GM12891 (cell line): ENCODE results near the gene EIF4B.

Experiments
- DNase-seq: peaks from one replicate; pipeline ENCODE4 v3.0.0; 2011; ENCODE audit warnings: low spot score; ENCODE audit not compliant: insufficient read length
- FAIRE-seq: peaks from 2 replicates; lab custom pipeline; 2011; peaks lifted over from hg19 to GRCh38; lab: Jason Lieb, UNC
- PAX5 ChIP-seq: IDR thresholded peaks from 2 replicates; pipeline ENCODE4 v1.6.1; 2011; ENCODE audit warnings: low read length, moderate library complexity, mild to moderate bottlenecking; ENCODE audit not compliant: insufficient read depth, severe bottlenecking
- POLR2A ChIP-seq: IDR thresholded peaks from 2 replicates; pipeline ENCODE4 v1.6.1; 2011; ENCODE audit warnings: low read depth, low read length, control low read depth
- POLR2AphosphoS5 ChIP-seq: IDR thresholded peaks from 2 replicates; pipeline ENCODE4 v1.6.1; 2011; ENCODE audit warnings: low read depth, low read length, control low read depth
- POU2F2 ChIP-seq: IDR thresholded peaks from 2 replicates; pipeline ENCODE4 v1.6.1; 2011; ENCODE audit warnings: low read depth, mild to moderate bottlenecking, control low read depth, low read length, moderate library complexity
- SPI1 ChIP-seq: IDR thresholded peaks from 2 replicates; pipeline ENCODE4 v1.6.1; 2011; ENCODE audit warnings: low read depth, low read length, control low read depth
- TAF1 ChIP-seq: IDR thresholded peaks from 2 replicates; pipeline ENCODE4 v1.6.1; 2011; ENCODE audit warnings: low read depth, low read length, control low read depth

The EIF4B gene

GRCh38 chr12:53056901-53057300 is 50.6 kb downstream of the EIF4B start:
- FAIRE-seq (no peak), DNase-seq (no peak)
- no peak for TF ChIP-seq POLR2AphosphoS5
- no peak for TF ChIP-seq TAF1
- TF ChIP-seq POLR2A: no peak
- no peak for TF ChIP-seq POU2F2
- no peak for TF ChIP-seq PAX5
- no peak for TF ChIP-seq SPI1

DNA sequence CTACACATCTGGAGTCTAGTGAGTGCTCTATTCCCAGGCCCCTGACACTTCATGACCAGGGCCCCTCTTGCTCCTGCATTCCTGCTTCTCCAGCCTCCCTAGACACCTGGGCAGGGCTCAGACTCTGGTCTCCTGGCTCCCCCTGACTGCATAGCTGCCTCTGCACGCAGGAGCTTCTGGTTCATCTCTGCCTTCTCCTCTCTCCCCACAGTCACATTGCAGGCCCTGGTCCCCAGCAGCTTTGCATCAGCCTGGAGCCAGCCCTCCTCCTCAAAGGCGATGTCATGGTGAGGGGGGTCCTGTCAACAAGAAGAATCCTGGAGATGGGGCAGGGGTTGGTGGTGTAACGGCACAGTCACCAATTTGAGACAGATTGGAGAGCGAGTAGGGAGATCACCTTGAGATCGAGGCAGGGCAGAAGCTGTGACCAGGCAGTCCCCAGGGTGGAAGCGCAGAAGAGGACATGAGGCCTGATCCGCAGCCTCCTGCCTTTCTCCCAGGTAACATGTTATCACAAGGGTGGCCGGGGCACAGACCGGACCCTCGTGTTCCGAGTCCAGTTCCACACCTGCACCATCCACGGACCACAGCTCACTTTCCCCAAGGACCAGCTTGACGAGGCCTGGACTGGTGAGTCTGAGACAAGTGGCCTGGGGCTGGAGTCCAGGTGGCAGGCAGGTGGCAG is 51.7 kb downstream of the EIF4B start:
- DNase-seq: no peak

DNA sequence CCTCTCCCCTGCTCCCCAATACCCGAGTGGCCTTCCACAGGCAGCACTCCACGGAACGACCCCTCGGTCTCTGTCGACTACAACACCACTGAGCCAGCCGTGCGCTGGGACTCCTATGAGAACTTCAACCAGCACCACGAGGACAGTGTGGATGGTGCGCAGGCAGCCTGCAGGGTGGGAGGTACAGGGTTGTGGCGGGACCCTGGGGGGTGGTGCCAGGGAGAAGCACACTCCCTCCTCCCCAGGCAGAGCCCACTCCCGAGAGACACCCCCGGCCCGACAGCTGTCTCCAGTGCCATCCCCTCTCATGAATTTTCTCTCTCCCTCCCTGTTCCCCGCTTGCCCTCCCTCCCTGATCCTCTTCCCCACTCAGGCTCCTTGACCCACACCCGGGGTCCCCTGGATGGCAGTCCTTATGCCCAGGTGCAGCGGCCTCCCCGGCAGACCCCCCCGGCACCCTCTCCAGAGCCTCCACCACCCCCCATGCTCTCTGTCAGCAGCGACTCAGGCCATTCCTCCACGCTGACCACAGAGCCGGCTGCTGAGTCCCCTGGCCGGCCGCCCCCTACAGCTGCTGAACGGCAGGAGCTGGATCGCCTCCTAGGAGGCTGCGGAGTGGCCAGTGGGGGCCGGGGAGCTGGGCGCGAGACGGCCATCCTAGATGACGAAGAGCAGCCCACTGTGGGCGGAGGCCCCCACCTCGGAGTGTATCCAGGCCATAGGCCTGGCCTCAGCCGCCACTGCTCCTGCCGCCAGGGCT is 52.6 kb downstream of the EIF4B start:
- FAIRE-seq (no peak), DNase-seq (no peak)
- TF ChIP-seq POLR2AphosphoS5: no peak
- no peak for TF ChIP-seq SPI1
- TF ChIP-seq PAX5: no peak
- no peak for TF ChIP-seq TAF1

More for the DNA sequence above, 51.7 kb downstream of the EIF4B start:
- TF ChIP-seq POU2F2 (no peak), SPI1 (no peak), PAX5 (no peak), POLR2A (no peak), POLR2AphosphoS5 (no peak), TAF1 (no peak)
- no peak for FAIRE-seq

DNA sequence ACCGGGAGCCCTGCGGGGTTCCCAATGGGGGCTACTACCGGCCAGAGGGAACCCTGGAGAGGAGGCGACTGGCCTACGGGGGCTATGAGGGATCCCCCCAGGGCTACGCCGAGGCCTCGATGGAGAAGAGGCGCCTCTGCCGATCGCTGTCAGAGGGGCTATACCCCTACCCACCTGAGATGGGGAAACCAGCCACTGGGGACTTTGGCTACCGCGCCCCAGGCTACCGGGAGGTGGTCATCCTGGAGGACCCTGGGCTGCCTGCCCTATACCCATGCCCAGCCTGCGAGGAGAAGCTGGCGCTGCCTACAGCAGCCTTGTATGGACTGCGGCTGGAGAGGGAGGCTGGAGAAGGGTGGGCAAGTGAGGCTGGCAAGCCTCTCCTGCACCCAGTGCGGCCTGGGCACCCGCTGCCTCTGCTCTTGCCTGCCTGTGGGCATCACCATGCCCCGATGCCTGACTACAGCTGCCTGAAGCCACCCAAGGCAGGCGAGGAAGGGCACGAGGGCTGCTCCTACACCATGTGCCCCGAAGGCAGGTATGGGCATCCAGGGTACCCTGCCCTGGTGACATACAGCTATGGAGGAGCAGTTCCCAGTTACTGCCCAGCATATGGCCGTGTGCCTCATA is 53.3 kb downstream of the EIF4B start:
- TF ChIP-seq SPI1: no peak
- TF ChIP-seq POU2F2: no peak
- TF ChIP-seq POLR2A: no peak
- no peak for TF ChIP-seq POLR2AphosphoS5
- TF ChIP-seq PAX5: no peak
- no peak for TF ChIP-seq TAF1
- no peak for DNase-seq
- no peak for FAIRE-seq

GRCh38 chr12:53060064-53060720 is 53.9 kb downstream of the EIF4B start:
- no peak for DNase-seq
- FAIRE-seq: no peak

DNA sequence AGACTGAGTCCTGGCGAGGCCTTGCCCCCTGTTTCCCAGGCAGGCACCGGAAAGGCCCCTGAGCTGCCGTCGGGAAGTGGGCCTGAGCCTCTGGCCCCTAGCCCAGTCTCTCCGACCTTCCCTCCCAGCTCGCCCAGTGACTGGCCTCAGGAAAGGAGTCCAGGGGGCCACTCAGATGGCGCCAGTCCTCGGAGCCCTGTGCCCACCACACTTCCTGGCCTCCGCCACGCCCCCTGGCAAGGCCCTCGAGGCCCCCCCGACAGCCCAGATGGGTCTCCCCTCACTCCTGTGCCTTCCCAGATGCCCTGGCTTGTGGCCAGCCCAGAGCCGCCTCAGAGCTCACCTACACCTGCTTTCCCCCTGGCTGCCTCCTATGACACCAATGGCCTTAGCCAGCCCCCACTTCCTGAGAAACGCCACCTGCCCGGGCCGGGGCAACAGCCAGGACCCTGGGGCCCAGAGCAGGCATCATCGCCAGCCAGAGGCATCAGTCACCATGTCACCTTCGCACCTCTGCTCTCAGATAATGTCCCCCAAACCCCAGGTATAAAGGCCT is 54.5 kb downstream of the EIF4B start:
- DNase-seq: no peak
- TF ChIP-seq POLR2AphosphoS5 (no peak), SPI1 (no peak), TAF1 (no peak), POU2F2 (no peak), POLR2A (no peak), PAX5 (no peak)
- no peak for FAIRE-seq

More at GRCh38 chr12:53060064-53060720, 53.9 kb downstream of the EIF4B start:
- TF ChIP-seq TAF1 (no peak), PAX5 (no peak), POLR2AphosphoS5 (no peak), POLR2A (no peak), POU2F2 (no peak), SPI1 (no peak)

DNA sequence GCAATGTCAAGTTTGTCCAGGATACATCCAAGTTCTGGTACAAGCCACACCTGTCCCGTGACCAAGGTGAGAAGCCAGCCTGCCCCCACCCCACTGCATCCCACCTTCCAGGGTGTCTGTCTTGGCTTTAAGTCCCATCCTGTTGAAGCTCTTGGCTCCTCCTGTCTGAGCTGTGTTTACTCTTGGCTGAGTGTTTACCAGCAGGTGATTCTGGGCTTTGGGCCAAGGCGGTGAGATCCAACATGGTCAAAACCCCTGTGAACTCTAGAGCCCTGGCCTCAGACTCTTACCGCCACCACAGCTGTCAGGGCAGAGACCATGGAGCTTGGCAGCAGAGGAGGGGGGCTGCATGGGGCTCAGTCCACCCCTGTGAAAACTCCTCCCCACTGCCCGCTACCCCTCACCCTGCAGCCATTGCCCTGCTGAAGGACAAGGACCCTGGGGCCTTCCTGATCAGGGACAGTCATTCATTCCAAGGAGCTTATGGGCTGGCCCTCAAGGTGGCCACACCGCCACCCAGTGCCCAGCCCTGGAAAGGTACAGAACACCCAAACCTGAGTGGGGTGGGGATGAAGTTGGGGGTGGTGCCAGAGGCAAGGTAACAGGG is 55.3 kb downstream of the EIF4B start:
- no peak for FAIRE-seq
- TF ChIP-seq POLR2A (no peak), SPI1 (no peak), POU2F2 (no peak), TAF1 (no peak), POLR2AphosphoS5 (no peak), PAX5 (no peak)
- no peak for DNase-seq

GRCh38 chr12:53062011-53062961 is 56.0 kb downstream of the EIF4B start:
- DNase-seq (no peak), FAIRE-seq (no peak)
- TF ChIP-seq POU2F2 (no peak), PAX5 (no peak), POLR2A (no peak), SPI1 (no peak)
